ENCODE data around the gene ANKRD9.

DNA sequence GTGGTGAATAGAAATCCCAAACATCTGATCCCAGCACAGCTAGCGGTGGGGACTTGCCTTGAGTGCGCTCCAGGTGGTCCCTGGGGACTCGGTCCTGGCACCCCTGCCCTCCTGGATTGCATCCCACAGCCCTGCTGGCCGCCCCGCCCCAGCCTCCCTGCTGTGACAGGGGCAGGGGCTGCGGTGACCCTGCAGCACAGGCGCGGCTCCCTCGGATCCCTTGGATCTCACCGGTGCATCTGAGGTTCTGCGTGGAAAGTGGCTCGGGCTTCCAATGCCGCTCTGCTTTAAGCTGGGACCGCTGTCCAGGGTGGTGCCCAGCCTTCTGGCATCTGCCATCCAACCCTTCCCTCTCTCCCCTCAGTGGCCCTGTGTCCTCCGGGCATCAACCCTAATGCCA, 16.0 kb downstream of the ANKRD9 start:
- TF ChIP-seq, protein P1, sequence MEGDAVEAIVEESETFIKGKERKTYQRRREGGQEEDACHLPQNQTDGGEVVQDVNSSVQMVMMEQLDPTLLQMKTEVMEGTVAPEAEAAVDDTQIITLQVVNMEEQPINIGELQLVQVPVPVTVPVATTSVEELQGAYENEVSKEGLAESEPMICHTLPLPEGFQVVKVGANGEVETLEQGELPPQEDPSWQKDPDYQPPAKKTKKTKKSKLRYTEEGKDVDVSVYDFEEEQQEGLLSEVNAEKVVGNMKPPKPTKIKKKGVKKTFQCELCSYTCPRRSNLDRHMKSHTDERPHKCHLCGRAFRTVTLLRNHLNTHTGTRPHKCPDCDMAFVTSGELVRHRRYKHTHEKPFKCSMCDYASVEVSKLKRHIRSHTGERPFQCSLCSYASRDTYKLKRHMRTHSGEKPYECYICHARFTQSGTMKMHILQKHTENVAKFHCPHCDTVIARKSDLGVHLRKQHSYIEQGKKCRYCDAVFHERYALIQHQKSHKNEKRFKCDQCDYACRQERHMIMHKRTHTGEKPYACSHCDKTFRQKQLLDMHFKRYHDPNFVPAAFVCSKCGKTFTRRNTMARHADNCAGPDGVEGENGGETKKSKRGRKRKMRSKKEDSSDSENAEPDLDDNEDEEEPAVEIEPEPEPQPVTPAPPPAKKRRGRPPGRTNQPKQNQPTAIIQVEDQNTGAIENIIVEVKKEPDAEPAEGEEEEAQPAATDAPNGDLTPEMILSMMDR (conservative IDR thresholded peaks at IDR 0.05 in 1 of 2, IDR thresholded peaks at IDR 0.05 in 1 of 2; ENCODE audit: low read depth in 1 of 2, low read length in 2 of 2): no peak
- no peak for TF ChIP-seq EZH2 (IDR thresholded peaks at IDR 0.05; ENCODE audit: low read length, missing control alignments)

All from fibroblast of lung (primary cell).